Activated CD8-positive, alpha-beta memory T cell treated with anti-CD3 and anti-CD28 coated beads for 36 hours (primary cell): Measurements from ENCODE around the gene SFXN4. TPM values are rescaled to one million over a fixed set of nuclear protein-coding genes. Genes with fewer than 3 reads are reported as not detected.
"Not testable (repeated sequence)": the region's sequence is repeated elsewhere in the genome, so short reads cannot be mapped to it uniquely, and the experiment has no call there.

Experiments
- CTCF ChIA-PET: fragments of 350-600 bp; sonication (Branson Sonifier 250); formaldehyde crosslinking; loops from one replicate; lab custom pipeline; 2021; ENCODE audit warnings: antibody characterized with exemption; lab: Charles Lee
- POLR2A ChIA-PET: fragments of 350-600 bp; sonication (Branson Sonifier 250); formaldehyde crosslinking; loops from one replicate; lab custom pipeline; 2021; ENCODE audit warnings: antibody characterized with exemption; lab: Charles Lee
- total RNA-seq, 2 experiments: library from RNA; stranded (reverse); gene quantifications; one replicate each; pipeline ENCODE4 v1.2.3, GENCODE V29; 2021

SFXN4 gene
- total RNA-seq, 2 experiments from 2014 or later, result 57.0 to 60.0 TPM

DNA sequence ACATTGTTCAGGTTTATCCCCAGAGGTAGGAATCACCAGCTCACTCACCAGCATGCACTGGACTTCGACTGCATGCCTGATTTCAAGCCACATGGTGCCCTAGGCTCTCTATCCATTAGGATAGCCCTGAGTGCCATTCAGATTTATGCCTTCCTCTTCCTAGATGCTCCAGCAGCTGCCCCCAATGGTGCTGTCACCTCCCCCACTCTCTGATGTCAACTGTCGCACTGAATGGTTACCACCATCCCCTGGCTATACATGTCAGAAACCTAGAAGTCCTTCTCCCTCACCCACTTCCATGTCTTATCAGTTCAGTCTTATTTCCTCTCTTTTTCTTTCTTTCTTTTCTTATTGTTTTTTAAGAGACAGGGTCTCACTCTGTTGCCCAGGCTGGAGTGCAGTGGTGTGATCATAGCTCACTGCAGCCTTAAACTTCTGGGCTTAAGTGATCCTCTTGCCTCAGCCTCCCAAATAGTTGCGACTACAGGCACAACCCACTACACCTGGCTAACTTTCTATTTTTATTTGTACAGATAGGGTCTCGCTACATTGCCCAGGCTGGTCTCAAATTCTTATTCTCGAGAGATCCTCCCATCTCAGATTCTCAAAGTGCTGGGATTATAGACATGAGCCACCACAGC is 2.9 kb downstream of the SFXN4 start:
- POLR2A ChIA-PET, result no interaction called here
- CTCF ChIA-PET, result no interaction called here

GRCh38 chr10:119161680-119162451 is 3.6 kb downstream of the SFXN4 start:
- POLR2A ChIA-PET, result interaction anchor here (1.0 kb wide), 1 partner anchor 9 kb away, joined by 7 read pairs; no protein-coding TSS in a partner anchor
- CTCF ChIA-PET, result interaction anchor here (0.9 kb wide), 1 partner anchor 8 kb away, joined by 4 read pairs; no protein-coding TSS in a partner anchor

DNA sequence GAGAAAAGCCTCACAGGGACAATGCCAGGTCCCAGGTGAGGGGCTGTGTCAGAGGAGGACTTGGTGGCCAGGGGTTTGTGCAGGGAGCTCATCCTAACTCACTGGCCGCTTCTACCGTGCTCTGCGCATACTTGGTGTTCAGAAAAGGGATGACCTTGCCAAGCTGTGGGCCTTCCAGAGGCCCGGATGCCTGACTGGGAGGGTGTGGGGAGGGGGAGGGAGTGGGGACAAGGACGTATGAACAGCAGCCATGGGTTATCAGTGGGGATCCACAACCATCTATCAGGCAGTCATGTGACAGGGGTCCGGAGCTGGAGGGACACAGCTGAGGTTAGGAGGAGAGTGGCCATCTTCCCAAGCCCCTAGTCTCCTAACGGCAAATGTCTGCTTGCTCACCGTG is 6.2 kb downstream of the SFXN4 start:
- CTCF ChIA-PET, result no interaction called here
- POLR2A ChIA-PET, result interaction anchor here (0.5 to 0.7 kb wide), 2 partner anchors 49 to 84 kb away, joined by 3 to 7 read pairs; no protein-coding TSS in a partner anchor

DNA sequence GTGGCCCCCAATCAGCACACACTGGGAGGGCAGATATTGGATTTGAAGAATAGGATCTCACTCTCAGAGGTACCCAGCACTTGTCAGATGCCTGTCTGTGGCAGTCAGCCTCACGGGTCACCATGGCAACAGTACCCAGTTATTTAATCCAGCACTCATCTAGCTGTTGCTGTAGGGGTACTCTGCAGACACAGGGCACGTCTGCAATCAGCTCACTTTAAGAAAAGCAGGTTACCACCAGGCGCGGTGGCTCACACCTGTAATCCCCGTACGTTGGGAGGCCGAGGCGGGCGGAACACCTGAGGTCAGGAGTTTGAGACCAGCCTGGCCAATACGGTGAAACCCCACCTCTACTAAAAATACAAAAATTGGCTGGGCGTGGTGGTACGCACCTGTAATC is 11.9 kb downstream of the SFXN4 start:
- CTCF ChIA-PET, result no interaction called here
- POLR2A ChIA-PET, result interaction anchor here (1.0 kb wide), 1 partner anchor 8 kb away, joined by 7 read pairs; no protein-coding TSS in a partner anchor

DNA sequence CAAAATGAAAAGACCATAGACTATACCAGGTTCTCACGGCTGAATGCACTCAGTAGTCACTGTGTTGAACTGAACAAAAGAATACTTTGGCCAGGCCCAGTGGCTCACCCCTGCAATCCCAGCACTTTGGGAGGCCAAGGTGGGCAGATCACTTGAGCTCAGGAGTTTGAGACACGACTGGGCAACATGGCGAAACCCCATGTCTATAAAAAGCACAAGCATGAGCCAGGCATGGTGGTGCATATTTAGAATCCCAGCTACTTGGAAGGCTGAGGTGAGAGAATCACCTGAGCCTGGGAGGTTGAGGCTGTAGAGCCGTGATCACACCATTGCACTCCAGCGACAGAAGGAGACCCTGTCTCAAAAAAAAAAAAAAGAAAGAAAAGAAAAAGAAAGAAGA is 12.5 kb downstream of the SFXN4 start:
- ChIA-PET POLR2A (interaction anchor here (1.0 kb wide), 1 partner anchor 9 kb away, joined by 7 read pairs; no protein-coding TSS in a partner anchor), CTCF (no interaction called here)

DNA sequence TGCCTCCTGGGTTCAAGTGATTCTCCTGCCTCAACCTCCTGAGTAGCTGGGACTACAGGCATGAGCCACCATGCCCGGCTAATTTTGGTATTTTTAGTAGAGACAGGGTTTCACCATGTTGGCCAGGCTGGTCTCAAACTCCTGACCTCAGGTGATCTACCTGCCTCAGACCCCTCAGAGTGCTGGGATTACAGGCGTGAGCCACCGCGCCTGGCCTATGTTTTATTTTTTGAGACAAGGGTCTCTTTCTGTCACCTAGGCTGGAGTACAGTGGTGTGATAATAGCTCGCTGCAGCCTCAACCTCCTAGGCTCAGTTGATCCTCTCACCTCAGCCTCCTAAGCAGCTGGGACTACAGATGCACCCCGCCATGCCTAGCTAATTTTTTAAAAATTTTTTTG is 13.9 kb downstream of the SFXN4 start:
- POLR2A ChIA-PET, result interaction anchor here (0.6 kb wide), 1 partner anchor 119 kb away, joined by 4 read pairs; no protein-coding TSS in a partner anchor
- CTCF ChIA-PET, result not testable (repeated sequence)

DNA sequence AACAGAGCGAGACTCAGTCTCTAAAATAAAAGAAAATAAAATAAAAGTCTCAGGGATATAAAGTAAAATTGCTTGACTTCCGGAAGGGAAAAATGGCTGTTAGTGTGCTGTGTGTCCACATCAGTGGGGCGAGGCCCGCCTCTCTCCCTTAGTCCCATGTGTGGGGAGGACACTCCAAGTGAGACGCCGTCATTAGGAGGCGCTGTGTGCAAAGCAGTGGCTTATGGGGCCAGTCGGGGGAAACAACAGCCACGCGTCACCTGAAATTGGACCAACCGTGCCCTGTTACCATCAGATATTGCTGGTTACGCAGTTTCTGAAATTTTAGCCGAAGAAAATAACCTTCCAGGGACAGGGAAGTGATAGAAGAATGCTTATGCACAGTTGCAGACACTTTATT is 15.8 kb downstream of the SFXN4 start:
- CTCF ChIA-PET, result no interaction called here
- POLR2A ChIA-PET, result no interaction called here

GRCh38 chr10:119149157-119149556 is 16.4 kb downstream of the SFXN4 start:
- ChIA-PET CTCF (no interaction called here), POLR2A (no interaction called here)

- POLR2A ChIA-PET, result no interaction called here
- CTCF ChIA-PET, result no interaction called here
Observed at GRCh38 chr10:119143657-119144056, 21.9 kb downstream of the SFXN4 start.

- ChIA-PET CTCF (no interaction called here), POLR2A (no interaction called here)
Observed at GRCh38 chr10:119140603-119141245, 24.8 kb downstream of the SFXN4 start.

- CTCF ChIA-PET, result no interaction called here
- POLR2A ChIA-PET, result no interaction called here
Observed at GRCh38 chr10:119139464-119140067, 25.9 kb downstream of the SFXN4 start.

DNA sequence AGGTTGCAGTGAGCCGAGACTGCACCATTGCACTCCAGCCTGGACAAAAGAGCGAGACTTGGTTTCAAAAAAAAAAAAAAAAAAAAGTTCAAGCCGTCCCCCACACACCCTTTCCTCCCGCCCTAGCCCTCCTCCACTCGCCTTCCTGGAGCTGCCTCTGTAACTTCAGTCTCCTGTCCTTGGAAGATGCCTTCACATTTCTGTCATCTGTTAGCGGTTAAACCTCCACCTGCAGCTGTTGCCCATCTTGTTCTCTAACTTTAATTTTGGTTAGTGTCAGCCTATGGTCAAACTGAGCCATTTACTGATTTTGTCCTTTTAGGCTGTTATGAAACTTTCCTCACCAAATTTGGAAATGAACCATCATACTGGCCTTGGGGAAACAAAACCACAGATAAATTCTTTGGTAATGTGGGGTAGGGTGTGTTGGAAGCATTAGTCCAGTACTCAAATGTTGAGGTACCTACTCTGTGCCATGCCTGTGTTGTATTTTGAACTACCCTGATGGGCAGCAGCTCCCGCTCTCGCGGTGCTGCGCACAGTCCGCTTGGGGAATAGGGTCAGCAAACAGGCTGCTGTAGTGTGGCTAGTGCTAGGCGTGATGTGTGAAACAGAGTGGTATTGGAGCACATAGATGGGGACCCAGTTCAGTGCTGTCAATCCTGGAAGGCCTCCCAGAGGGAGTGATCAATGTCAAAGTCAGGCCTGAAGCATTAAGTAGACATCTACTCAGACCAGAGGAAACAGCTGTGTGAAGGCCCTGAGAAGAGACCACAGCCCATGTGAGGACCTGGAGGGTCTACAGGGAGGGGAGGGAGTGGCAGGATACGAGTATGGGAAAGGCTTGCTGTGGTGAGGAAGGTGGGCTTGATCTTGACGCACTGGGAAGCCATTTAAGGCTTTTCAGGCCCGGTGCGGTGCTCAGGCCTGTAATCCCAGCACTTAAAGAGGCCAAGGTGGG is 26.9 kb downstream of the SFXN4 start:
- POLR2A ChIA-PET, result interaction anchor here (0.7 to 0.8 kb wide), 2 partner anchors 37 to 38 kb away, joined by 3 to 9 read pairs; no protein-coding TSS in a partner anchor

GRCh38 chr10:119137878-119138277 is 27.6 kb downstream of the SFXN4 start:
- CTCF ChIA-PET, result interaction anchor here (0.7 kb wide), 3 partner anchors 112 to 405 kb away, joined by 3 to 6 read pairs (median 3); partner anchors contain the start of gene RGS10
- POLR2A ChIA-PET, result not testable (repeated sequence)

More for the DNA sequence above, 26.9 kb downstream of the SFXN4 start:
- CTCF ChIA-PET, result interaction anchor here (0.6 to 0.7 kb wide), 4 partner anchors 46 to 404 kb away, joined by 3 to 6 read pairs (median 3); partner anchors contain the start of gene RGS10

- ChIA-PET POLR2A (interaction anchor here (0.8 kb wide), 1 partner anchor 43 kb away, joined by 3 read pairs; the partner anchor contains the start of gene PRDX3), CTCF (no interaction called here)
Observed at GRCh38 chr10:119136084-119136483, 29.4 kb downstream of the SFXN4 start.

- ChIA-PET CTCF (no interaction called here), POLR2A (interaction anchor here (0.7 to 0.8 kb wide), 3 partner anchors 12 to 55 kb away, joined by 3 to 15 read pairs (median 3); partner anchors contain the start of gene PRDX3)
Observed at GRCh38 chr10:119135513-119135881, 30.0 kb downstream of the SFXN4 start.

DNA sequence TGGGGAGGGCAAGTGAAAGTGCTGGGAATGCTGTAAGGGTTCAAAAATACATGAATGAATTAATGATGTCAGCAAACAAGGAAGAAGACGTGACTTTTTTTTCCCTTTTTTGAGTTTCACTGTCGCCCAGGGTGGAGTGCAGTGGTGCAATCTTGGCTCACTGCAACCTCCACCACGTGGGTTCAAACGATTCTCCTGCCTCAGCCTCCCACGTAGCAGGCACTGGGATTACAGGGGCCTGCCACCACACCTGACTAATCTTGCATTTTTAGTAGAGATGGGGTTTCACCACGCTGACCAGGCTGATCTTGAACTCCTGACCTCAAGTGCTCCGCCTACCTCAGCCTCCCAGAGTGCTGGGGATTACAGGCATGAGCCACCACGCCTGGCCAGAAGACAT is 31.6 kb downstream of the SFXN4 start:
- ChIA-PET CTCF (no interaction called here), POLR2A (no interaction called here)

GRCh38 chr10:119132521-119133345 is 32.8 kb downstream of the SFXN4 start:
- CTCF ChIA-PET, result interaction anchor here (0.9 to 1.5 kb wide), 2 partner anchors 32 to 44 kb away, joined by 3 read pairs; partner anchors contain the start of gene SFXN4
- POLR2A ChIA-PET, result interaction anchor here (0.6 to 1.6 kb wide), 5 partner anchors 9 to 53 kb away, joined by 3 to 10 read pairs (median 9); partner anchors contain the start of genes EIF3A and SFXN4
